Medulla oblongata (tissue), 1 donor: ENCODE results near the gene TINCR.
"Not testable (repeated sequence)": the region's sequence is repeated elsewhere in the genome, so short reads cannot be mapped to it uniquely, and the experiment has no call there.

Experiments used
- DNase-seq: peaks from one replicate; pipeline ENCODE4 v3.0.0-alpha.2; 2015; ENCODE audit errors: extremely low spot score

Gene TINCR

GRCh38 chr19:5567360-5567969, at the start of gene TINCR:
TINCR (minus strand) TSS chr19:5567953.
- DNase-seq, result no peak

- DNase-seq, result no peak
Observed at GRCh38 chr19:5617080-5617479, 49.3 kb upstream of the TINCR start.

- no peak for DNase-seq
Observed at GRCh38 chr19:5615756-5616327, 48.1 kb upstream of the TINCR start.

- no peak for DNase-seq
Observed at GRCh38 chr19:5612891-5613865, 45.4 kb upstream of the TINCR start.

GRCh38 chr19:5609881-5610448, 42.2 kb upstream of the TINCR start:
- DNase-seq, result no peak

- DNase-seq, result not testable (repeated sequence)
Observed at GRCh38 chr19:5608766-5609165, 41.0 kb upstream of the TINCR start.

- DNase-seq, result no peak
Observed at GRCh38 chr19:5608291-5608690, 40.5 kb upstream of the TINCR start.

- no peak for DNase-seq
Observed at GRCh38 chr19:5607318-5608275, 39.8 kb upstream of the TINCR start.

- DNase-seq, result no peak
Observed at GRCh38 chr19:5605362-5605761, 37.6 kb upstream of the TINCR start.

GRCh38 chr19:5603626-5604025, 35.9 kb upstream of the TINCR start:
- DNase-seq, result no peak

GRCh38 chr19:5600797-5601196, 33.0 kb upstream of the TINCR start:
- no peak for DNase-seq

- DNase-seq, result no peak
Observed at GRCh38 chr19:5595745-5596144, 28.0 kb upstream of the TINCR start.

GRCh38 chr19:5595129-5595528, 27.4 kb upstream of the TINCR start:
- DNase-seq, result no peak

- no peak for DNase-seq
Observed at GRCh38 chr19:5594521-5594950, 26.8 kb upstream of the TINCR start.

GRCh38 chr19:5593343-5594255, 25.8 kb upstream of the TINCR start:
- DNase-seq, result no peak

GRCh38 chr19:5592531-5593342, 25.0 kb upstream of the TINCR start:
- DNase-seq, result no peak

- DNase-seq, result no peak
Observed at GRCh38 chr19:5591476-5591875, 23.7 kb upstream of the TINCR start.

- no peak for DNase-seq
Observed at GRCh38 chr19:5590865-5591154, 23.1 kb upstream of the TINCR start.

- DNase-seq, result no peak
Observed at GRCh38 chr19:5590151-5590864, 22.6 kb upstream of the TINCR start.
